KMS-11 (cell line): Measurements from ENCODE around the gene ELAVL1.

Experiments
- H2AFZ ChIP-seq: fragments of 200-600 bp; sonication (generic); 2 replicates; pipeline ENCODE4 v1.6.1; 2016; ENCODE audit warnings: antibody characterized with exemption, mixed run types, low read depth
- H3K27ac ChIP-seq: fragments of 200-600 bp; sonication (generic); 2 replicates; pipeline ENCODE4 v1.6.1; 2016; ENCODE audit warnings: mild to moderate bottlenecking, mixed run types
- H3K27me3 ChIP-seq: fragments of 200-600 bp; sonication (generic); 2 replicates; pipeline ENCODE4 v1.6.1; 2017; ENCODE audit warnings: mild to moderate bottlenecking, low read depth, mixed run types, moderate library complexity; ENCODE audit not compliant: insufficient read depth
- H3K36me3 ChIP-seq: fragments of 200-600 bp; sonication (generic); 2 replicates; pipeline ENCODE4 v1.6.1; 2017; ENCODE audit warnings: mild to moderate bottlenecking, mixed run types; ENCODE audit not compliant: insufficient read depth
- H3K4me1 ChIP-seq: fragments of 200-600 bp; sonication (generic); 2 replicates; pipeline ENCODE4 v1.6.1; 2016; ENCODE audit warnings: mild to moderate bottlenecking, low read depth, mixed run types; ENCODE audit not compliant: poor library complexity, severe bottlenecking
- H3K4me2 ChIP-seq: fragments of 200-600 bp; sonication (generic); 2 replicates; pipeline ENCODE4 v1.7.0; 2016; ENCODE audit warnings: mild to moderate bottlenecking, mixed run types
- H3K4me3 ChIP-seq: fragments of 200-600 bp; sonication (generic); IDR thresholded peaks from 2 replicates; pipeline ENCODE4 v1.6.1; 2017; ENCODE audit warnings: low read depth, low read length, mixed read lengths; ENCODE audit not compliant: insufficient read depth
- H3K79me2 ChIP-seq: fragments of 200-600 bp; sonication (generic); 2 replicates; pipeline ENCODE4 v1.6.1; 2016; ENCODE audit warnings: low read depth, mixed run types; ENCODE audit not compliant: insufficient read depth
- H3K9ac ChIP-seq: fragments of 200-600 bp; sonication (generic); 2 replicates; pipeline ENCODE4 v1.6.1; 2016; ENCODE audit warnings: mild to moderate bottlenecking, mixed run types
- H4K20me1 ChIP-seq: fragments of 200-600 bp; sonication (generic); 2 replicates; pipeline ENCODE4 v1.6.1; 2016; ENCODE audit warnings: mild to moderate bottlenecking, mixed run types; ENCODE audit not compliant: insufficient read depth
- CTCF ChIP-seq: fragments of 200-600 bp; sonication (generic); conservative IDR thresholded peaks from 2 replicates; pipeline ENCODE4 v1.6.1; 2017; ENCODE audit warnings: low read depth, mild to moderate bottlenecking, antibody characterized with exemption, low read length, moderate library complexity, mixed read lengths

The ELAVL1 gene

GRCh38 chr19:8001651-8001994 is 3.8 kb downstream of the ELAVL1 start:
- Histone ChIP-seq H4K20me1 (peaks cover 60% of the 10 kb centered on the region), H3K4me3 (no peak overlapping the region)
- no peak for TF ChIP-seq CTCF

GRCh38 chr19:8000298-8001038 is 5.0 kb downstream of the ELAVL1 start:
- no peaks in the 10 kb centered on the region for H3K36me3 ChIP-seq
- no peak overlapping the region for H3K27ac ChIP-seq
- H3K4me3 ChIP-seq: no peak overlapping the region
- peaks cover 94% of the 10 kb centered on the region for H3K79me2 ChIP-seq
- peaks cover 13% of the 10 kb centered on the region for H3K4me1 ChIP-seq
- H3K9ac ChIP-seq: no peak overlapping the region
- no peak overlapping the region for H3K4me2 ChIP-seq
- H3K27me3 ChIP-seq: no peaks in the 10 kb centered on the region
- H4K20me1 ChIP-seq: peaks cover 66% of the 10 kb centered on the region
- H2AFZ ChIP-seq: no peak overlapping the region
- no peak for TF ChIP-seq CTCF

More at GRCh38 chr19:8001651-8001994, 3.8 kb downstream of the ELAVL1 start:
- no peaks in the 10 kb centered on the region for H3K27me3 ChIP-seq
- H3K27ac ChIP-seq: no peak overlapping the region
- H3K9ac ChIP-seq: no peak overlapping the region
- peaks cover 13% of the 10 kb centered on the region for H3K4me1 ChIP-seq
- no peaks in the 10 kb centered on the region for H3K36me3 ChIP-seq
- no peak overlapping the region for H3K4me2 ChIP-seq
- H3K79me2 ChIP-seq: peaks cover 84% of the 10 kb centered on the region
- no peak overlapping the region for H2AFZ ChIP-seq

GRCh38 chr19:7999376-7999775 is 6.1 kb downstream of the ELAVL1 start:
- H3K36me3 ChIP-seq: no peaks in the 10 kb centered on the region
- TF ChIP-seq CTCF: no peak
- H3K4me1 ChIP-seq: peaks cover 17% of the 10 kb centered on the region
- H3K9ac ChIP-seq: no peak overlapping the region
- H3K4me3 ChIP-seq: no peak overlapping the region
- no peak overlapping the region for H3K27ac ChIP-seq
- H3K79me2 ChIP-seq: peaks cover 99% of the 10 kb centered on the region
- H2AFZ ChIP-seq: no peak overlapping the region
- H4K20me1 ChIP-seq: peaks cover 76% of the 10 kb centered on the region
- no peak overlapping the region for H3K4me2 ChIP-seq
- no peaks in the 10 kb centered on the region for H3K27me3 ChIP-seq

GRCh38 chr19:7997809-7998480 is 7.5 kb downstream of the ELAVL1 start:
- no peak overlapping the region for H3K4me2 ChIP-seq
- peaks cover 13% of the 10 kb centered on the region for H3K4me1 ChIP-seq
- no peak overlapping the region for H3K9ac ChIP-seq
- H3K4me3 ChIP-seq: no peak overlapping the region
- H3K27ac ChIP-seq: no peak overlapping the region
- H3K36me3 ChIP-seq: no peaks in the 10 kb centered on the region
- no peaks in the 10 kb centered on the region for H3K27me3 ChIP-seq
- peaks cover 99% of the 10 kb centered on the region for H3K79me2 ChIP-seq
- TF ChIP-seq CTCF: no peak
- peaks cover 74% of the 10 kb centered on the region for H4K20me1 ChIP-seq
- no peak overlapping the region for H2AFZ ChIP-seq
